Activated T-cell treated with anti-CD3 and anti-CD28 coated beads, Interleukin-2, amount 50 U/mL, for 24 hours (primary cell): ENCODE data around the gene TLR3.
"Not testable (repeated sequence)": the region's sequence is repeated elsewhere in the genome, so short reads cannot be mapped to it uniquely, and the experiment has no call there.

Source experiments
- DNase-seq: peaks from one replicate; pipeline ENCODE4 v3.0.0-alpha.2; 2020
- H3K27ac Mint-ChIP-seq: 2 replicates; pipeline ENCODE4 v1.8.0; 2020; ENCODE audit warnings: mild to moderate bottlenecking, mixed read lengths
- H3K27me3 Mint-ChIP-seq: 2 replicates; pipeline ENCODE4 v1.8.0; 2020; ENCODE audit warnings: mixed read lengths
- H3K36me3 Mint-ChIP-seq: 2 replicates; pipeline ENCODE4 v1.8.0; 2020; ENCODE audit warnings: low read depth, mixed read lengths
- H3K4me1 Mint-ChIP-seq: 2 replicates; pipeline ENCODE4 v1.8.0; 2020; ENCODE audit warnings: low read depth, mixed read lengths
- H3K4me3 Mint-ChIP-seq: 2 replicates; pipeline ENCODE4 v1.8.0; 2020; ENCODE audit warnings: mild to moderate bottlenecking, moderate library complexity, mixed read lengths
- H3K9me3 Mint-ChIP-seq: 2 replicates; pipeline ENCODE4 v1.8.0; 2020; ENCODE audit warnings: mixed read lengths

Gene TLR3

GRCh38 chr4:186033027-186033426, 35.9 kb upstream of the TLR3 start:
- Mint-ChIP-seq H3K36me3 (no peaks in the 10 kb centered on the region), H3K4me1 (no peaks in the 10 kb centered on the region), H3K9me3 (no peaks in the 10 kb centered on the region), H3K4me3 (no peak overlapping the region), H3K27me3 (peaks cover 45% of the 10 kb centered on the region), H3K27ac (no peak overlapping the region)
- DNase-seq = no peak

GRCh38 chr4:186034613-186035012, 34.3 kb upstream of the TLR3 start:
- DNase-seq, H3K9me3 Mint-ChIP-seq, H3K36me3 Mint-ChIP-seq, H3K27ac Mint-ChIP-seq, H3K4me1 Mint-ChIP-seq, H3K4me3 Mint-ChIP-seq: not testable (repeated sequence)
- peaks cover 48% of the 10 kb centered on the region for H3K27me3 Mint-ChIP-seq

GRCh38 chr4:186036976-186037581, 31.9 kb upstream of the TLR3 start:
- H3K27ac Mint-ChIP-seq = no peak overlapping the region
- H3K9me3 Mint-ChIP-seq = no peaks in the 10 kb centered on the region
- no peak for DNase-seq
- H3K27me3 Mint-ChIP-seq = peaks cover 40% of the 10 kb centered on the region
- no peaks in the 10 kb centered on the region for H3K4me1 Mint-ChIP-seq
- H3K4me3 Mint-ChIP-seq = no peak overlapping the region
- no peaks in the 10 kb centered on the region for H3K36me3 Mint-ChIP-seq

GRCh38 chr4:186037692-186038658, 31.0 kb upstream of the TLR3 start:
- no peaks in the 10 kb centered on the region for H3K36me3 Mint-ChIP-seq
- H3K27me3 Mint-ChIP-seq = peaks cover 38% of the 10 kb centered on the region
- no peak overlapping the region for H3K27ac Mint-ChIP-seq
- DNase-seq = no peak
- H3K9me3 Mint-ChIP-seq = no peaks in the 10 kb centered on the region
- no peaks in the 10 kb centered on the region for H3K4me1 Mint-ChIP-seq
- H3K4me3 Mint-ChIP-seq = no peak overlapping the region

- H3K4me1 Mint-ChIP-seq = no peaks in the 10 kb centered on the region
- no peak overlapping the region for H3K27ac Mint-ChIP-seq
- H3K27me3 Mint-ChIP-seq = peaks cover 37% of the 10 kb centered on the region
- DNase-seq = no peak
- no peak overlapping the region for H3K4me3 Mint-ChIP-seq
- no peaks in the 10 kb centered on the region for H3K9me3 Mint-ChIP-seq
- no peaks in the 10 kb centered on the region for H3K36me3 Mint-ChIP-seq
Measured at GRCh38 chr4:186039697-186040096, 29.3 kb upstream of the TLR3 start.

GRCh38 chr4:186040316-186040715, 28.6 kb upstream of the TLR3 start:
- no peak for DNase-seq
- Mint-ChIP-seq H3K36me3 (no peaks in the 10 kb centered on the region), H3K9me3 (no peaks in the 10 kb centered on the region), H3K27ac (no peak overlapping the region), H3K27me3 (peaks cover 31% of the 10 kb centered on the region), H3K4me1 (no peaks in the 10 kb centered on the region), H3K4me3 (no peak overlapping the region)

GRCh38 chr4:186047501-186047900, 21.5 kb upstream of the TLR3 start:
- not testable (repeated sequence) for H3K27ac Mint-ChIP-seq, H3K9me3 Mint-ChIP-seq, H3K36me3 Mint-ChIP-seq, H3K4me1 Mint-ChIP-seq, H3K4me3 Mint-ChIP-seq, H3K27me3 Mint-ChIP-seq, DNase-seq

- not testable (repeated sequence) for H3K9me3 Mint-ChIP-seq, H3K27ac Mint-ChIP-seq, DNase-seq, H3K4me1 Mint-ChIP-seq, H3K36me3 Mint-ChIP-seq, H3K27me3 Mint-ChIP-seq, H3K4me3 Mint-ChIP-seq
Measured at GRCh38 chr4:186050135-186050534, 18.8 kb upstream of the TLR3 start.

- H3K4me1 Mint-ChIP-seq = no peaks in the 10 kb centered on the region
- H3K27me3 Mint-ChIP-seq = no peaks in the 10 kb centered on the region
- H3K4me3 Mint-ChIP-seq = no peak overlapping the region
- no peaks in the 10 kb centered on the region for H3K36me3 Mint-ChIP-seq
- no peak for DNase-seq
- H3K27ac Mint-ChIP-seq = no peak overlapping the region
- no peaks in the 10 kb centered on the region for H3K9me3 Mint-ChIP-seq
Measured at GRCh38 chr4:186051096-186051495, 17.9 kb upstream of the TLR3 start.

- H3K9me3 Mint-ChIP-seq = peaks cover 3% of the 10 kb centered on the region
- no peak overlapping the region for H3K4me3 Mint-ChIP-seq
- H3K27ac Mint-ChIP-seq = no peak overlapping the region
- no peaks in the 10 kb centered on the region for H3K36me3 Mint-ChIP-seq
- peaks cover 23% of the 10 kb centered on the region for H3K27me3 Mint-ChIP-seq
- DNase-seq = no peak
- H3K4me1 Mint-ChIP-seq = peaks cover 5% of the 10 kb centered on the region
Measured at GRCh38 chr4:186058253-186058979, 10.5 kb upstream of the TLR3 start.

GRCh38 chr4:186058980-186059316, 10.0 kb upstream of the TLR3 start:
- DNase-seq = no peak
- Mint-ChIP-seq H3K4me3 (no peak overlapping the region), H3K4me1 (peaks cover 5% of the 10 kb centered on the region), H3K9me3 (peaks cover 3% of the 10 kb centered on the region), H3K27ac (no peak overlapping the region), H3K36me3 (no peaks in the 10 kb centered on the region), H3K27me3 (peaks cover 27% of the 10 kb centered on the region)

GRCh38 chr4:186061921-186062320, 7.0 kb upstream of the TLR3 start:
- no peak overlapping the region for H3K27ac Mint-ChIP-seq
- no peak overlapping the region for H3K4me3 Mint-ChIP-seq
- peaks cover 3% of the 10 kb centered on the region for H3K9me3 Mint-ChIP-seq
- H3K4me1 Mint-ChIP-seq = peaks cover 5% of the 10 kb centered on the region
- no peaks in the 10 kb centered on the region for H3K36me3 Mint-ChIP-seq
- peaks cover 37% of the 10 kb centered on the region for H3K27me3 Mint-ChIP-seq
- DNase-seq = no peak

- Mint-ChIP-seq H3K4me3 (peak overlapping the region; percentile 67), H3K27ac (no peak overlapping the region), H3K9me3 (no peaks in the 10 kb centered on the region), H3K27me3 (peaks cover 22% of the 10 kb centered on the region), H3K4me1 (peaks cover 18% of the 10 kb centered on the region), H3K36me3 (no peaks in the 10 kb centered on the region)
- no peak for DNase-seq
Measured at GRCh38 chr4:186067757-186068385, 1.1 kb upstream of the TLR3 start.

- H3K9me3 Mint-ChIP-seq = no peaks in the 10 kb centered on the region
- no peak overlapping the region for H3K27ac Mint-ChIP-seq
- no peak for DNase-seq
- H3K36me3 Mint-ChIP-seq = no peaks in the 10 kb centered on the region
- peaks cover 13% of the 10 kb centered on the region for H3K27me3 Mint-ChIP-seq
- H3K4me1 Mint-ChIP-seq = peaks cover 18% of the 10 kb centered on the region
- no peak overlapping the region for H3K4me3 Mint-ChIP-seq
Measured at GRCh38 chr4:186069729-186070128, 773 bp downstream of the TLR3 start.
